GM12892 (cell line): ENCODE results near the gene ATP6V0A1.

Source experiments
- POLR2A ChIP-seq: IDR thresholded peaks from 2 replicates; pipeline ENCODE4 v1.6.1; 2011; ENCODE audit warnings: low read depth, low read length, control low read depth
- POLR2AphosphoS5 ChIP-seq: IDR thresholded peaks from 2 replicates; pipeline ENCODE4 v1.6.1; 2011; ENCODE audit warnings: low read depth, low read length, control low read depth
- TAF1 ChIP-seq: IDR thresholded peaks from 2 replicates; pipeline ENCODE4 v1.6.1; 2011; ENCODE audit warnings: low read depth, mild to moderate bottlenecking, control low read depth, low read length, borderline replicate concordance

DNA sequence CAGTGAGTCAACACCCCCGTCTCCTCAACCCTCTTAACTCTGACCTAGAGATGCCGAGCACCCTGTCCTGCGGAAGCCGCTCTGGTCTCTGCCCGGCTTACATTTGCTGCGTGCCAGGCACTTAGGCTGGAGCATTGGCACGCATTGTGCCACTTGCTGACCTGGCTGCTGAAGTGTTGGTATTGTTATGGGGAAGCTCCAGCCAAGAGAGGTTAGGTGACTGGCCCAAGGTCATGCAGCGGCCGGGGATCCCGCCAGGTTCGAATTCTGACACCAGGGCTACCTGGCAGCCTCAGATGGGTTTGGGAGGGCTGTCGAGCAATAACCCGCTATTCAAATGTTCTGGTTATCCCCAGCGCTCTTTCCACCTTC lies 89.0 kb downstream of the ATP6V0A1 start:
- TF ChIP-seq POLR2A (no peak), TAF1 (no peak), POLR2AphosphoS5 (no peak)
